Stomach smooth muscle (tissue), 2 donors: ENCODE results near the gene KCNH8.

Experiments
- H3K27ac ChIP-seq: one replicate; pipeline ENCODE4 v1.7.0; 2013; ENCODE audit warnings: mild to moderate bottlenecking, low read length, inconsistent platforms
- H3K27me3 ChIP-seq, 2 donors: one replicate each; pipeline ENCODE4 v1.7.0; 2013; ENCODE audit warnings: low read length in 2 of 2; ENCODE audit not compliant: insufficient read depth in 2 of 2, control insufficient read depth in 1 of 2
- H3K36me3 ChIP-seq, 2 donors: one replicate each; pipeline ENCODE4 v1.7.0; 2013; ENCODE audit warnings: low read length in 2 of 2; ENCODE audit not compliant: control insufficient read depth in 2 of 2, insufficient read depth in 2 of 2
- H3K4me1 ChIP-seq: one replicate; pipeline ENCODE4 v1.7.0; 2013; ENCODE audit warnings: low read length; ENCODE audit not compliant: control insufficient read depth, insufficient read depth
- H3K4me3 ChIP-seq, 2 donors: one replicate each; pipeline ENCODE4 v1.7.0; 2013; ENCODE audit warnings: low read length in 2 of 2
- H3K9ac ChIP-seq, 2 donors: one replicate each; pipeline ENCODE4 v1.7.0; 2013; ENCODE audit warnings: low read length in 2 of 2, mild to moderate bottlenecking in 1 of 2
- H3K9me3 ChIP-seq, 2 donors: one replicate each; pipeline ENCODE4 v1.7.0; 2013; ENCODE audit warnings: low read length in 2 of 2; ENCODE audit not compliant: control insufficient read depth in 2 of 2
- donor health status: healthy.
- donor health status: Pancreatic carcinoma.

Gene KCNH8

GRCh38 chr3:19284974-19285373 lies 136.7 kb downstream of the KCNH8 start:
- no peaks in the 10 kb centered on the region for H3K27me3 ChIP-seq
- H3K9me3 ChIP-seq: no peaks in the 10 kb centered on the region
- no peak overlapping the region for H3K4me3 ChIP-seq
- H3K27ac ChIP-seq: no peak overlapping the region
- H3K36me3 ChIP-seq: no peaks in the 10 kb centered on the region
- H3K9ac ChIP-seq: no peak overlapping the region
- H3K4me1 ChIP-seq: no peaks in the 10 kb centered on the region

DNA sequence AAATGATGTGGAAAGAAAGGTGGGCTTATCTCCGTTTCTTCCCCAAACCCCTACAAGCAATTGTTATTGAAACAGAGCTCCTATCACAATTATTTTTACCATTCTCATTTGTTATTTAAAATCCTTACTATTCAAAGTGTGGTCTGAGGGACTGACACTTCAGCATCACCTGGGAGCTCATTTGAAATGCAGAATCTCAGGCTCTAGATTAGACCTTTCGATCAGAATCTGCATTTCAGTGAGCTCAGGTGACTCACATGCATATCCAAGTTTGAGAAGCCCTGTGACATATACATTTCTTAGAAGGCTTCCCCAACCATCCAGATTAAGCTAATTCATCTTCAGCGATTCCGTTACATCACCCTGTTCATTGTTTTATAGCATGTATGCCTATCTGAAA lies 145.0 kb downstream of the KCNH8 start:
- Histone ChIP-seq H3K36me3 (no peaks in the 10 kb centered on the region), H3K27ac (no peak overlapping the region), H3K27me3 (no peaks in the 10 kb centered on the region), H3K9ac (no peak overlapping the region), H3K4me1 (no peaks in the 10 kb centered on the region), H3K9me3 (no peaks in the 10 kb centered on the region), H3K4me3 (no peak overlapping the region)

GRCh38 chr3:19295208-19295607 lies 146.9 kb downstream of the KCNH8 start:
- Histone ChIP-seq H3K27me3 (no peaks in the 10 kb centered on the region), H3K36me3 (no peaks in the 10 kb centered on the region), H3K9me3 (no peaks in the 10 kb centered on the region), H3K9ac (no peak overlapping the region), H3K4me1 (no peaks in the 10 kb centered on the region), H3K4me3 (no peak overlapping the region), H3K27ac (no peak overlapping the region)

- Histone ChIP-seq H3K27ac (no peak overlapping the region), H3K4me3 (no peak overlapping the region), H3K27me3 (no peaks in the 10 kb centered on the region), H3K9me3 (no peaks in the 10 kb centered on the region), H3K36me3 (no peaks in the 10 kb centered on the region), H3K9ac (no peak overlapping the region), H3K4me1 (no peaks in the 10 kb centered on the region)
Observed at GRCh38 chr3:19331931-19332330, 183.6 kb downstream of the KCNH8 start.

GRCh38 chr3:19334120-19334519 lies 185.8 kb downstream of the KCNH8 start:
- Histone ChIP-seq H3K4me3 (no peak overlapping the region), H3K27me3 (no peaks in the 10 kb centered on the region), H3K9ac (no peak overlapping the region), H3K9me3 (no peaks in the 10 kb centered on the region), H3K4me1 (no peaks in the 10 kb centered on the region), H3K27ac (no peak overlapping the region), H3K36me3 (no peaks in the 10 kb centered on the region)

DNA sequence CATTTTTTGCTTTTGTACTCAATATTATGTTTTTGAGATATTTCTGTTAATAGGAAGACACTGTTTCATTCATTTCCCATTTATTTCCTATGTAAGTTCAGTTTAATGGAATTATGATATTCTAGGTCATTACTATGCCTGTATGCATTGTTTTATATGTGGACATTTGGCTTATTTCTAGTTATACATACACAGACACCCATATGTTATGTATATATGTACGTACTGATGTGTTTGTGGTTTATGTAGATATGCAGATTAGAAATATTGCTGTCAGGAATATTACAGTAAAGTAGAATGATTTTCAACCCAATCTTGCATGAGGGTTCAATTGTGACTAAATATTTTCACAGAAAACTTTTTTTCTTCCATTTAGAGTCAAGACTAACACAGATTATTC lies 190.5 kb downstream of the KCNH8 start:
- Histone ChIP-seq H3K36me3 (no peaks in the 10 kb centered on the region), H3K27ac (no peak overlapping the region), H3K4me1 (no peaks in the 10 kb centered on the region), H3K9ac (no peak overlapping the region), H3K4me3 (no peak overlapping the region), H3K27me3 (no peaks in the 10 kb centered on the region), H3K9me3 (no peaks in the 10 kb centered on the region)

GRCh38 chr3:19342389-19342788 lies 194.1 kb downstream of the KCNH8 start:
- H3K27me3 ChIP-seq: no peaks in the 10 kb centered on the region
- H3K36me3 ChIP-seq: no peaks in the 10 kb centered on the region
- H3K9me3 ChIP-seq: no peaks in the 10 kb centered on the region
- H3K4me1 ChIP-seq: peaks cover 2% of the 10 kb centered on the region
- H3K4me3 ChIP-seq: no peak overlapping the region
- H3K9ac ChIP-seq: no peak overlapping the region
- H3K27ac ChIP-seq: no peak overlapping the region

GRCh38 chr3:19346759-19347158 lies 198.4 kb downstream of the KCNH8 start:
- Histone ChIP-seq H3K27ac (no peak overlapping the region), H3K36me3 (no peaks in the 10 kb centered on the region), H3K4me3 (no peak overlapping the region), H3K9me3 (no peaks in the 10 kb centered on the region), H3K4me1 (peaks cover 2% of the 10 kb centered on the region), H3K27me3 (no peaks in the 10 kb centered on the region), H3K9ac (no peak overlapping the region)

GRCh38 chr3:19347671-19348070 lies 199.4 kb downstream of the KCNH8 start:
- Histone ChIP-seq H3K9me3 (no peaks in the 10 kb centered on the region), H3K27me3 (no peaks in the 10 kb centered on the region), H3K9ac (no peak overlapping the region), H3K4me1 (peaks cover 2% of the 10 kb centered on the region), H3K4me3 (no peak overlapping the region), H3K27ac (no peak overlapping the region), H3K36me3 (no peaks in the 10 kb centered on the region)

GRCh38 chr3:19348500-19348899 lies 200.2 kb downstream of the KCNH8 start:
- Histone ChIP-seq H3K4me3 (no peak overlapping the region), H3K27ac (no peak overlapping the region), H3K9me3 (no peaks in the 10 kb centered on the region), H3K27me3 (no peaks in the 10 kb centered on the region), H3K36me3 (no peaks in the 10 kb centered on the region), H3K4me1 (peaks cover 2% of the 10 kb centered on the region), H3K9ac (no peak overlapping the region)

GRCh38 chr3:19348941-19349564 lies 200.7 kb downstream of the KCNH8 start:
- Histone ChIP-seq H3K9ac (no peak overlapping the region), H3K27me3 (no peaks in the 10 kb centered on the region), H3K27ac (no peak overlapping the region), H3K36me3 (no peaks in the 10 kb centered on the region), H3K4me3 (no peak overlapping the region), H3K4me1 (peaks cover 2% of the 10 kb centered on the region), H3K9me3 (no peaks in the 10 kb centered on the region)
